ENCODE data around the gene TBL3. TPM values are rescaled to one million over a fixed set of nuclear protein-coding genes. Genes with fewer than 3 reads are reported as not detected.

TBL3 gene
- total and polyA plus RNA-seq, 9 of the 15 experiments (the other 6 are each of a cell fraction or from before 2014, with no cell fraction given), result 0.97 to 117 (median 24.5) TPM

DNA sequence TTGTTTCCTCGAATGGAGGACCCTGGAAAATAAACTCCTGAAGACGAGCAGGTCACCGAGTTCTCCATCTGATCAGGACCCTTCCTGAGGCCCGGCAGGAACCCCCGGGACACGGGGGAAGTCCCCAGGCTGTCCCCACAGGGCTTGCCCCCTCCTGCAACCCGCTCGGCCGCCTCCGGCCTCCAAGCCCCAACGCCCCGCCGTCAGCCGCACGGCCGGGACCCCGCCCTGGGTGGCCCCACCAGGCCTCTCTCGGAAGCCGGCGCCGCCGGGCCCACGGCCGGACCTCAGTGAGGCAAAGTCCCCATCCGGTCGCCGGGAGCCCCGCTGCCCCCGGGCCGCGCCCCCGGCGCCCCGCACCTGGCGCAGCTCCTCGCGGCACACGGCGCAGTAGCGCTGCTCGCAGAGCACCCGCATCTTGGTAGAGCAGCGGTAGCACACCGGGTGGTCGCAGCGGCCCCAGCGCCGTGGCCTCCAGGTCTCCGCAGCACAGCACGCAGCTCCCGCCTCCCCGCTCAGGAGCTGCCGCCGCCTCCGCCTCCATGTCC is 37.4 kb downstream of the TBL3 start (continued):
- no peak for TF ChIP-seq U2AF1 (optimal IDR thresholded peaks at IDR 0.05; ENCODE audit: low read depth, low read length)
- TF ChIP-seq POU5F1 (IDR thresholded peaks at IDR 0.05; ENCODE audit: borderline replicate concordance, low read depth, low read length, partially characterized antibody), result no peak
- no peak for TF ChIP-seq FOXM1 (IDR thresholded peaks at IDR 0.05; ENCODE audit: low read depth)
- peak; percentile 52; the same call in 1 of the 2 replicates for TF ChIP-seq FOXM1 (CRISPR knock-in tag; IDR thresholded peaks at IDR 0.05; ENCODE audit: low read depth)
- TF ChIP-seq SREBF1 (IDR thresholded peaks at IDR 0.05; ENCODE audit: borderline replicate concordance, low read depth, low read length), result no peak
- TF ChIP-seq ZNF644 (tag; IDR thresholded peaks at IDR 0.05; ENCODE audit: low read depth), result no peak
- TF ChIP-seq, protein P1, sequence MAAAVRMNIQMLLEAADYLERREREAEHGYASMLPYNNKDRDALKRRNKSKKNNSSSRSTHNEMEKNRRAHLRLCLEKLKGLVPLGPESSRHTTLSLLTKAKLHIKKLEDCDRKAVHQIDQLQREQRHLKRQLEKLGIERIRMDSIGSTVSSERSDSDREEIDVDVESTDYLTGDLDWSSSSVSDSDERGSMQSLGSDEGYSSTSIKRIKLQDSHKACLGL (CRISPR knock-in tag; IDR thresholded peaks at IDR 0.05; ENCODE audit: borderline replicate concordance, poor library complexity, severe bottlenecking), result no peak
- TF ChIP-seq DNMT1 (IDR thresholded peaks at IDR 0.05), result no peak
- no peak for TF ChIP-seq EZH2 (IDR thresholded peaks at IDR 0.05; ENCODE audit: borderline replicate concordance, low read depth, low read length)
- TF ChIP-seq ZNF239 (CRISPR knock-in tag; IDR thresholded peaks at IDR 0.05), result no peak
- no peak for TF ChIP-seq E2F3 (CRISPR knock-in tag; IDR thresholded peaks at IDR 0.05)
- TF ChIP-seq ZNF785 (CRISPR knock-in tag; IDR thresholded peaks at IDR 0.05), result no peak
- no peak for TF ChIP-seq RUNX1 (IDR thresholded peaks at IDR 0.05; ENCODE audit: low read depth)
- no peak for TF ChIP-seq ZNF124 (CRISPR knock-in tag; IDR thresholded peaks at IDR 0.05)
- TF ChIP-seq ZBED1 (IDR thresholded peaks at IDR 0.05), result no peak
- TF ChIP-seq SMAD3 (CRISPR knock-in tag; conservative IDR thresholded peaks at IDR 0.05), result no peak
- TF ChIP-seq CC2D1A (IDR thresholded peaks at IDR 0.05), result no peak
- TF ChIP-seq ZNF282 (CRISPR knock-in tag; IDR thresholded peaks at IDR 0.05), result 0 out of 2 replicates have a peak, but pooled peaks have one; percentile 25
- TF ChIP-seq NFIC (IDR thresholded peaks at IDR 0.05), result no peak
- no peak for TF ChIP-seq NCOR1 (IDR thresholded peaks at IDR 0.05)
- TF ChIP-seq, protein P2, sequence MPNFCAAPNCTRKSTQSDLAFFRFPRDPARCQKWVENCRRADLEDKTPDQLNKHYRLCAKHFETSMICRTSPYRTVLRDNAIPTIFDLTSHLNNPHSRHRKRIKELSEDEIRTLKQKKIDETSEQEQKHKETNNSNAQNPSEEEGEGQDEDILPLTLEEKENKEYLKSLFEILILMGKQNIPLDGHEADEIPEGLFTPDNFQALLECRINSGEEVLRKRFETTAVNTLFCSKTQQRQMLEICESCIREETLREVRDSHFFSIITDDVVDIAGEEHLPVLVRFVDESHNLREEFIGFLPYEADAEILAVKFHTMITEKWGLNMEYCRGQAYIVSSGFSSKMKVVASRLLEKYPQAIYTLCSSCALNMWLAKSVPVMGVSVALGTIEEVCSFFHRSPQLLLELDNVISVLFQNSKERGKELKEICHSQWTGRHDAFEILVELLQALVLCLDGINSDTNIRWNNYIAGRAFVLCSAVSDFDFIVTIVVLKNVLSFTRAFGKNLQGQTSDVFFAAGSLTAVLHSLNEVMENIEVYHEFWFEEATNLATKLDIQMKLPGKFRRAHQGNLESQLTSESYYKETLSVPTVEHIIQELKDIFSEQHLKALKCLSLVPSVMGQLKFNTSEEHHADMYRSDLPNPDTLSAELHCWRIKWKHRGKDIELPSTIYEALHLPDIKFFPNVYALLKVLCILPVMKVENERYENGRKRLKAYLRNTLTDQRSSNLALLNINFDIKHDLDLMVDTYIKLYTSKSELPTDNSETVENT (CRISPR knock-in tag; IDR thresholded peaks at IDR 0.05), result no peak
- no peak for TF ChIP-seq BDP1 (IDR thresholded peaks at IDR 0.05; ENCODE audit: insufficient read depth, insufficient read length)
- no peak for TF ChIP-seq ZSCAN32 (CRISPR knock-in tag; IDR thresholded peaks at IDR 0.05)
- no peak for TF ChIP-seq EGR1 (conservative IDR thresholded peaks at IDR 0.05)
- no peak for TF ChIP-seq ELF4 (CRISPR knock-in tag; IDR thresholded peaks at IDR 0.05)
- no peak for TF ChIP-seq ZNF3 (CRISPR knock-in tag; IDR thresholded peaks at IDR 0.05)
- TF ChIP-seq MXI1 (IDR thresholded peaks at IDR 0.05; ENCODE audit: low read depth, low read length), result no peak
- TF ChIP-seq SIN3A (IDR thresholded peaks at IDR 0.05; ENCODE audit: borderline replicate concordance in 2 of 2, control insufficient read depth in 1 of 2, low read depth in 2 of 2, low read length in 2 of 2), result 0 out of 4 replicates have a peak, but pooled peaks of 1 of the 2 experiments have one; percentile 68
- TF ChIP-seq ZNF263 (CRISPR knock-in tag; IDR thresholded peaks at IDR 0.05; ENCODE audit: borderline replicate concordance), result 0 out of 2 replicates have a peak, but pooled peaks have one; percentile 44
- no peak for TF ChIP-seq ZNF134 (CRISPR knock-in tag; conservative IDR thresholded peaks at IDR 0.05)
- no peak for TF ChIP-seq NFIX (CRISPR knock-in tag; IDR thresholded peaks at IDR 0.05; ENCODE audit: low read depth)
- no peak for TF ChIP-seq POLR2A (conservative IDR thresholded peaks at IDR 0.05)
